ENCODE results near the gene CRADD. TPM values are rescaled to one million over a fixed set of nuclear protein-coding genes. Genes with fewer than 3 reads are reported as not detected.

The CRADD gene
- total RNA-seq, 1 donor from 2014 or later: 18.8 TPM

- Mint-ChIP-seq H3K27ac (ENCODE audit: unreplicated experiment) (no peak overlapping the region), H3K9me3 (ENCODE audit: unreplicated experiment) (no peaks in the 10 kb centered on the region), H3K36me3 (ENCODE audit: unreplicated experiment) (peaks cover 4% of the 10 kb centered on the region), H3K27me3 (ENCODE audit: unreplicated experiment) (peaks cover 2% of the 10 kb centered on the region), H3K4me1 (ENCODE audit: low read depth, unreplicated experiment) (peaks cover 25% of the 10 kb centered on the region), H3K4me3 (ENCODE audit: unreplicated experiment) (no peak overlapping the region)
- no peak for DNase-seq
- no peak for TF ChIP-seq CTCF (IDR thresholded peaks at IDR 0.05; ENCODE audit: partially characterized antibody, unreplicated experiment)
Measured at GRCh38 chr12:93737457-93738198, 60.5 kb downstream of the CRADD start.

GRCh38 chr12:93738199-93739058 lies 61.3 kb downstream of the CRADD start:
- H3K4me3 Mint-ChIP-seq (ENCODE audit: unreplicated experiment): no peak overlapping the region
- peaks cover 4% of the 10 kb centered on the region for H3K36me3 Mint-ChIP-seq (ENCODE audit: unreplicated experiment)
- TF ChIP-seq CTCF (IDR thresholded peaks at IDR 0.05; ENCODE audit: partially characterized antibody, unreplicated experiment): no peak
- no peak for DNase-seq
- H3K27me3 Mint-ChIP-seq (ENCODE audit: unreplicated experiment): peaks cover 3% of the 10 kb centered on the region
- no peak overlapping the region for H3K27ac Mint-ChIP-seq (ENCODE audit: unreplicated experiment)
- peaks cover 25% of the 10 kb centered on the region for H3K4me1 Mint-ChIP-seq (ENCODE audit: low read depth, unreplicated experiment)
- no peaks in the 10 kb centered on the region for H3K9me3 Mint-ChIP-seq (ENCODE audit: unreplicated experiment)

- Mint-ChIP-seq H3K9me3 (ENCODE audit: unreplicated experiment) (no peaks in the 10 kb centered on the region), H3K36me3 (ENCODE audit: unreplicated experiment) (no peaks in the 10 kb centered on the region), H3K27ac (ENCODE audit: unreplicated experiment) (peak overlapping the region; percentile 95), H3K4me1 (ENCODE audit: low read depth, unreplicated experiment) (peaks cover 25% of the 10 kb centered on the region), H3K27me3 (ENCODE audit: unreplicated experiment) (peaks cover 3% of the 10 kb centered on the region), H3K4me3 (ENCODE audit: unreplicated experiment) (no peak overlapping the region)
- no peak for DNase-seq
- TF ChIP-seq CTCF (IDR thresholded peaks at IDR 0.05; ENCODE audit: partially characterized antibody, unreplicated experiment): no peak
Measured at GRCh38 chr12:93740751-93741150, 63.6 kb downstream of the CRADD start.

GRCh38 chr12:93741659-93742109 lies 64.5 kb downstream of the CRADD start:
- H3K4me1 Mint-ChIP-seq (ENCODE audit: low read depth, unreplicated experiment): peaks cover 25% of the 10 kb centered on the region
- TF ChIP-seq CTCF (IDR thresholded peaks at IDR 0.05; ENCODE audit: partially characterized antibody, unreplicated experiment): no peak

More at GRCh38 chr12:93741659-93742109, 64.5 kb downstream of the CRADD start:
- H3K9me3 Mint-ChIP-seq (ENCODE audit: unreplicated experiment): no peaks in the 10 kb centered on the region
- peak overlapping the region; percentile 88 for H3K4me3 Mint-ChIP-seq (ENCODE audit: unreplicated experiment)
- H3K27me3 Mint-ChIP-seq (ENCODE audit: unreplicated experiment): peaks cover 3% of the 10 kb centered on the region
- peak; percentile 17 for DNase-seq
- H3K27ac Mint-ChIP-seq (ENCODE audit: unreplicated experiment): peak overlapping the region; percentile 95
- H3K36me3 Mint-ChIP-seq (ENCODE audit: unreplicated experiment): no peaks in the 10 kb centered on the region
